ENCODE measurements around the gene SAA1. TPM values are rescaled to one million over a fixed set of nuclear protein-coding genes. Genes with fewer than 3 reads are reported as not detected.

Gene SAA1
- total RNA-seq, 1 experiment from 2014 or later, result 60.9 TPM

DNA sequence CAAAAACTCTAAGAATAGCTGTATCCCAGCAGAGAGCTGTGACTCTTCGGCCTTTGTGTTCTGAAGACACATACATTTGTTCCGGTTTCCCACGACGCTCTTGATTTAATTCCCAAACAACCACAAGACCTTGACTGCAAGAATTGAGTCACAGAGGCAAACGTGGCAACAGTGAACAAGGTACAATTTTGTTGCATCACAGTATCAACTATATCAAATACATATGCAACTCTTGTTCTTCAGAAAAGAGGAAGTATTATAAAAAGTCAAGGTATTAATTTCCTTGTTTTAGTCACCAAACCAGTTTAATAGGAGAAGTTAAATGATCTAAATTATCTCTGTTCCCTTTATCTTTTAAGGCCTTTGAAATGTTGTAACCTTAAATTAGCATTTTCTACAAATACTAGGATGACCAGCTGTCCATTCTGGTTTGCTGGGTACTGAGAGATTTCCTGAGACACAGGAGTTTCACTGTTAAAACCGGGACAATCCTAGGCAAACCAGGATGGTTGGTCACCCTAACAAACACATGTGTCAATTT lies 44.8 kb downstream of the SAA1 start:
- DNase-seq (ENCODE audit: low spot score), result no peak

DNA sequence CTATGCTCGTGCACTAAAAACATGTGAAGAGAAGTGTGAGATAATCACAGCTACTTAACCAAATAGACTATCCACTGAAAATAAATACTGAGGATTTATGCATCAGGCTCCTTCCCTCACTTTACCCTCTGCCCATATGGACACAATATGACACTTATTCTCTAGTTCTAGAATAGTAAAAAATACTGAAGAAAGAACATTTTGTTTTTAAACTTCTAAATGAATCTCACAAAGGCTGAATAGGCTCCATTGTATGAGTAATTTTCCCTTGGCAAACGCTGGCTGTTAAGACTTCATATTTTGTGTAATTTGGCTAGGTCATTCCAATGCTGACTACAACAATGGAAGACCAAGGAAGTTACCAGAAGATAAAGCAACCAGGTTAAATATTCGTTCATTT lies 45.9 kb downstream of the SAA1 start:
- DNase-seq (ENCODE audit: low spot score), result no peak

DNA sequence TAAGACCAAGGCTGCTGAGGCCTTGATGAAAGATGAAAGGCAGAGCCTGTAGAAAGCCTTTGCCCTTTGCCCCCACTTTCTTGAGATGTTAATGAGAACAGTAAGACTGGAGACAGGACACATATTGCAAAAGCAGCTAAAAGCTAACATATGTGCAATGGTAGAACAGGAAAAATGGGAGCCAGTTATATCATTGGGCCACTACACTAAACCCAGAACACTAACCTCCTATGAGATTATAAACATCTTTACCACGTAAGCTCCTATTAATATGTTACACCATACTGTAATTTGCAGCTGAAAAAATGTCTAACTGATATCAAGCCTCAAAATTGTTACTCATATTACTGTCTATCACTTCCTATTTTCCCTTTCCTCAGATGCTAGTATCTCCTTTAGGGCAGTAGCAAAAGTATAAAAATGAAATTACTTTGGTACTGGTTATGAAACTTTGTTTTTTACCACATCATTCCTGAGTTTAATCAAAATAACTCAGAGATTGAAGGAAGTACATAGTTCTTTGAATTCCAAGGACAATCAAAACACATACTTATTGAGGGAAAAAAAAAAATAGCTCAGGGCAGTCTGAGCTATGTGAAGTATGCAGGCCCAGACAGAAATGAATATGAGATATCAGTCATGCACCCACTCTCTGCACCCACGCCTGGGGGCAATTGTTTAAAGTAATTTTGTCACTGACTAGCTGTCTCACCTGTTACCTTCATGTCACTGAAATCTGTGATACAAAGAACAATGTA lies 46.8 kb downstream of the SAA1 start:
- DNase-seq (ENCODE audit: low spot score), result peak; percentile 31

DNA sequence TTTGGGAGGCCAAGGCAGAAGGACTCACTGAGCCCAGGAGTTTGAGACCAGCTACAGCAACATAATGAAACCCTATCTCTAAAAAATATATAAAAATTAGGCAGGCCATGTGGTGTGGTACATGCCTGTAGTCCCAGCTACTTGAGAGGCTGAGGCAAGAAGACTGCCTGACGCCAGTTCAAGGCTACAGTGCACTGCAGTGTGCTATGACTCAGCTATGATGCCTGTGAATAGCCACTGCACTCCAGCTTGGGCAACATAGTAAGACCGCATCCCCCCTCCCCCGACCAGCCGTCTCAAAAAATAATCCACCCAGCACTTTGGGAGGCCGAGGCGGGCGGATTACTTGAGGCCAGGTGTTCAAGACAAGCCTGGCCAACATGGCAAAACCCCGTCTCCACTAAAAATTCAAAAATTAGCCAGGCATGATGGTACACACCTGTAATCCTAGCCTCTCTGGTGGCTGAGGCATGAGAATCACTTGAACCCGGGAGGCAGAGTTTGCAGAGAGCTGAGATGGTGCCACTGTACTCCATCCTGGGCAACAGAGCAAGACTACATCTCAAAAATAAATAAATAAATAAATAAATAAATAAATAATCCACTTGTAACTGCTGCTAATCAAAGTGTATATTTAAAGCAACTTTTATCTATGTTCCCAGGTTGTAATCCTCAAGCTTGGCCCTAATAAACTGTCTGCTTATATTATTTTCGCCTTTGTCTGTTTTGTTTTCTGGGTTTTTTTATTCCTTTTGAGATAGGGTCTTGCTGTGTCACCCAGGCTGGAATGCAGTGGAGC lies 48.1 kb downstream of the SAA1 start:
- DNase-seq (ENCODE audit: low spot score), result peak; percentile 25

DNA sequence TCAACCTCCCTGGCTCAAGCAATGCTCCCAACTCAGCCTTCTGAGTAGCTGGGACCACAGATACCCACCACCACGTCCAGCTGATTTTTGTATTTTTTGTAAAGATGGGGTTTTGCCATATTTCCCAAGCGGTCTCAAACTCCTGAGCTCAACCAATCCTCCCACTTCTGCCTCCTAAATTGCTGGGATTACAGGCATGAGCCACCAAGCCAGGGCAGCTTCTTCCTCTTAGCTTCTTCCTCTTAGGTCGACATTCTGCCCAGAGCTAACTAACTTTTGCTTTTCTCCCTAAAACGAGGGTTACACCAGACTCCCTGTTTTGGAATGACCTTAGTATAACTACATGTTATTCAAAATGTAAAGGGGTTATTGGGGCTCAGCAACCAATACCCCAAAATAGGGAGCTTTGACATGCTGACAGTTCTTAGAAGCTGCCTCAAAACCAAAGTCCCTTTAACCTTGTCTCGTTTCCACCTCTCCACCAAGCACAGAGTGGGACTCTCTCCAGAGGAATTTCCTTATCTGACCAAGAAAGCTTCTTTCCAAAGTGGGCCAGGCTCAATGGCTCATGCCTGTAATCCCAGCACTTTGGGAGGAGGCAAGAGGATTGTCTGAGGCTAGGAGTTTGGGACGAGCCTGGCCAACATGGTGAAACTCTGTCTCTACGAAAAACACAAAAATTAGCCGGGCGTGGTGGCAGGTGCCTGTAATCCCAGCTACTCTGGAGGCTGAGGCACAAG lies 48.9 kb downstream of the SAA1 start:
- no peak for DNase-seq (ENCODE audit: low spot score)

DNA sequence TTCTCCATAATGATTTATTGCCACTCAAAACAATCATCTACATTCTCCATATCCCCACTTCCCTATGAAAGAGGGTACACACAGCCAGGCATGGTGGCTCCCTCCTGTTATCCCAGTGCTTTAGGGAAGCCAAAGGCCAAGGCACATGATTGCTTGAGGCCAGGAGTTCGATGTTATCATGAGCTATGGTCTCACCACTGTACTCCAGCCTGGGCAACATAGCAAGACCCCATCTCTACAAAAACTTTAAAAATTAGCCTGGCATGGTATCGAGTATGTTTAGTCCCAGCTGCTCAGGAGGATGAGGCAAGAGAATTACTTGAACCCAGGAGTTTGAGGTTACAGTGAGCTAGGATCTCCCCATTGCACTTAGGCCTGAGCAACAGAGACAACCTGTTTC lies 49.8 kb downstream of the SAA1 start:
- DNase-seq (ENCODE audit: low spot score), result no peak

DNA sequence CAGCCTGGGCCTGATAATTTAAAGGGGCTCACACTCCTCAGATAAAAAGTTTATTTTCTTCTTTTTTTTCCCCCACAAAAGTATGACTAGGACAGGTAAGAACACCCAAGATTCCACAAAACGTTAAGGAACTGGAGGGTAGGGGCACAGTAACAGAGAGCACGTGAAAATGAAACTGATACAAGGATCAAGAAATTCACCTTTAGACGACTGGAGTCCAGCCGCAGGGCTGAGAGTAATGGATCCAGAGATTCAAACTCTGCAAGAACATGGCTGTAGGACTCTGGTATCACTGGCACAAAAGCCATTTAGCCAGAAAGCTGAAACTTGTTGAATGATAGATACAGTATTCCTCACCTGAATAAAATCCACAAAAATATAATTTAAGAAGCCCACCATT lies 51.5 kb downstream of the SAA1 start:
- no peak for DNase-seq (ENCODE audit: low spot score)

Other genes starting within 250 kb of the SAA1 start
- gene TPH1, start 220.0 kb upstream of the SAA1 start, total RNA-seq (2014; rRNA removed; shearing (Covaris generic)), result not detected in 2 replicates
- gene SAAL1, start 160.2 kb upstream of the SAA1 start, total RNA-seq (2014; rRNA removed; shearing (Covaris generic)), result 52.9 and 56.0 TPM in 2 replicates
- gene MRGPRX3, start 133.7 kb upstream of the SAA1 start, total RNA-seq (2014; rRNA removed; shearing (Covaris generic)), result not detected in 2 replicates
- gene MRGPRX4, start 93.4 kb upstream of the SAA1 start, total RNA-seq (2014; rRNA removed; shearing (Covaris generic)), result not detected in 2 replicates
- gene SAA4, start 29.5 kb upstream of the SAA1 start, total RNA-seq (2014; rRNA removed; shearing (Covaris generic)), result 0.43 TPM in 1 of 2 replicates, not detected in the other
- 4.9 and 12.9 TPM in 2 replicates for gene SAA2, start 17.6 kb upstream of the SAA1 start, total RNA-seq (2014; rRNA removed; shearing (Covaris generic))
- 60.3 and 66.2 TPM in 2 replicates for gene HPS5, start 55.9 kb downstream of the SAA1 start, total RNA-seq (2014; rRNA removed; shearing (Covaris generic))
- 140 and 164 TPM in 2 replicates for gene GTF2H1, start 56.3 kb downstream of the SAA1 start, total RNA-seq (2014; rRNA removed; shearing (Covaris generic))
- gene LDHA, start 128.3 kb downstream of the SAA1 start, total RNA-seq (2014; rRNA removed; shearing (Covaris generic)), result 872 and 1,087 TPM in 2 replicates
- gene LDHC, start 146.1 kb downstream of the SAA1 start, total RNA-seq (2014; rRNA removed; shearing (Covaris generic)), result 0.64 and 2.9 TPM in 2 replicates
- gene LDHAL6A, start 189.6 kb downstream of the SAA1 start, total RNA-seq (2014; rRNA removed; shearing (Covaris generic)), result not detected in 2 replicates